GM21528 (cell line): ENCODE data around the gene FN1.
"Not testable (repeated sequence)": the region's sequence is repeated elsewhere in the genome, so short reads cannot be mapped to it uniquely, and the experiment has no call there.

Experiments
- ATAC-seq: cut with Tn5 transposase; IDR thresholded peaks from one replicate; pipeline ENCODE4 v1.9.1; 2021; ENCODE audit warnings: mild to moderate bottlenecking, moderate library complexity; ENCODE audit not compliant: unreplicated experiment, low FRiP score

Gene FN1

GRCh38 chr2:215409331-215410127 is 26.3 kb downstream of the FN1 start:
- no peak for ATAC-seq

DNA sequence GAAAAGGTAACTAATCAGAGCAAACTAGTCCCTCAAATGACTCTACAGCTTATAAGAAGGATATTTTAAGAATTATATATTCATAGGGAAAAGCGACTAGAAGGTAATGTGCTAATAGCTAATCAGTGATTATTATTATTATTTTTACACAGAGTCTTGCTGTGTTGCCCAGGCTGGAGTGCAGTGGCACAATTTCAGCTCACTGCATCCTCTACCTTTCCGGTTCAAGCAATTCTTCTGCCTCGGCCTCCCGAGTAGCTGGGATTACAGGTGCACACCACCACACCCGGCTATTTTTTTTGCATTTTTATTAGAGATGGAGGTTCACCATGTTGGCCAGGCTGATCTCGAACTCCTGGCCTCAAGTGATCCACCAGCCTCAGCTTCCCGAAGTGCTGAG is 27.4 kb downstream of the FN1 start:
- ATAC-seq = not testable (repeated sequence)

- no peak for ATAC-seq
Observed at GRCh38 chr2:215407590-215408264, 28.1 kb downstream of the FN1 start.

- no peak for ATAC-seq
Observed at GRCh38 chr2:215407061-215407460, 28.8 kb downstream of the FN1 start.

DNA sequence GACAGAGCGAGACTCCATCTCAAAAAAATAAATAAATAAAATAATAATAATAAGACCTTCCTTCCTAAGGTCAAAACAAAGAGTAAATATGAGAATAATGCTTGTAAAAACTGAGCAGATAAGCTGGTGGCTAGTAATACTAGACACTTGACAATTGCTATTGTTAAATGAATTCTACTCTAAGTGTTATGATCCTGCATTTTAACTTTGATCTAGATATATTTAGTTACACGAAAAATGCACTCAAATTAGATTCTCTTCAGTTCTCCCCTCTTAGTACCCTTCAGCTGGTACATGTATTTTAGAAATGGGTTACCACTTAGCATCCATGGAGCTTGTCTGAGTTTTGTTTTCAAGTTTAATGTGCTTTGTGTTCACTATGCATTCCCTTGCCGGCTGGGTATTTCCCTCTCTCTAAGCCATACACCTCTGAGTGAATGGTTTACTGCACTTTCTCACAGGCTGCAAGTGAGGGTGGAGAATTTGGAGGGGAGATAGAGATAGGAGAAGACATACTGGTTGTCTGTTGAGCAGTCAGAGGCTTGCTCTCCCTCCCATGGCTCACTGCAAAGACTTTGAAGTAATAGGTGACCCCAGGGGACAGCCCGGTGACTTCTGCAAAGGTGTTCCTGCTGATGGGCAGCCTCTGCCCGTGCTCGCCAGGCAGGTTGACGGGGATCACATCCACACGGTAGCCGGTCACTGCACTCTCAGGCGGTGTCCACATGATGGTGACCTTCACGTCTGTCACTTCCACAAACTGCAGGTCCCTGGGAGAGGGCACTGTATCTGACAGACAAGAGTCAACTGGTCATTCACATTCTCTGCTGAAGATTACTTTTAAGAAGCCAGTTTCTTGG is 29.9 kb downstream of the FN1 start:
- no peak for ATAC-seq

- no peak for ATAC-seq
Observed at GRCh38 chr2:215404348-215405012, 31.4 kb downstream of the FN1 start.

DNA sequence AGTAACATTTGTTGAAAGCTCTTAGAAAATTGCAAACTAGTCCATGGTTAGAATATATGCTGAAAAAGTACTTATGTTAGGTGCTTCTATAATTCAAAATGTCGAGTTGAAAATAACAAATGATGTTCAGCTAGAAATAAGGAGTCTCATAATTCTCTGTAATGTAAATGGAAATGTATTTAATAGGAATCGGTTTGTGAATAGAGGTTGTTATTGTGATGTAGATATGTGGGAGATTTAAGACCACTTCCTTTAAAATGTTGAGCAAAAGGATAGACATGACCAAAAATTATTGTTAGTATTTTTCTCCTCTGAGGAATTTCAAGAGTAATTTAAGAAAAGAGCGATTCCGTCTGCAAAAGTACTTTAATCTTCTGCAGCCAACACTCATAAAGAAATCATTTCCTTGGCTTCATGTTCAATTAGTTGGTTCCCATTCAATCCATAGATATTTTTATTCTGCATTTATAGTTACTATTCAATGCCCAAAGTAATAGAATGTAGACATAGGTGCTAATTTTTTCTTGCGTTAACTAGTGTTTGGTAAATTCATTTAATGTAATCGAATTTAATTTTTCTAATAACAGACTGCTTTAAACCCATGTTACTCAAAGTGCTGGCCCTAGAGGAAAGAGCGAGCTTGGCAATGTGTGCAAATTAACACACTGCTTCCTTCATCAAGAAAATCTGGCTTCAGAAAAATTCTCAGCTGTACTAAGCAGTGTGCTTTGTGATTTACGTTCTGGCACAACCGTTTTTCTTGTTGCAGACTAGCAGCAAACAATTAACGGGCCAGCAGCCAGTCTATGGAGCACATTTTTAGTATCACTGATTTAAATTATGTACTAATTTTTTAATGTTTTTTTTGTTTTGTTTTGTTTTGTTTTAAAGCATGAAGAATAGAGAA is 32.2 kb downstream of the FN1 start:
- no peak for ATAC-seq

GRCh38 chr2:215401896-215402379 is 33.9 kb downstream of the FN1 start:
- no peak for ATAC-seq

DNA sequence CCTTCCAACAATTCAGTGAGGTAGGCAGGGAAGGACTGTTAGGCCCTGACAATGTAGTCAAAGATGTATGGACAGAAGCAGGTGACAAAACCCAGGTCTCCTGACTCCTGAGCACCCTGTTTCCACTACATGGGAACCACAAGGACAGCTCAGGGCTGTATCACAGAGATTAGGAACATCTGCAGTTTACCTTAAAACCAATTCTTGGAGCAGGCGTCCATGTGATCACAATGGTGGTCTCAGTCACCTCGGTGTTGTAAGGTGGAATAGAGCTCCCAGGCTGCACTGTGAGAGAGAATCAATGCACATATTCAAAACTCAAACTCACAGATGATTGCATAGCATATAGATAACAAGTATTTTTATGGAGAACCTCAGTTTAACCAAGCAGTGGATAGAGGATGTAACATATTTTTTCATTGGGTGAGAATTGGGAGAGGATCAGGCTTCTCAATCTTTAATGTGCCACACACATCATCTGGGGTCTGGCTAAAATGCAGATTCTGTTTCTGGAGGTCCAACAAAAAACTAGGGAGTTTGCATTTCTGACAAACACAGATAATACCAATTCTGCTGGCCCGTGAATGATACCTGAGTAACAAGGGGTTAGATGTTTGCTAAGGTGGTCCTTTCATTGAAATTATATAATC is 36.7 kb downstream of the FN1 start:
- no peak for ATAC-seq

- no peak for ATAC-seq
Observed at GRCh38 chr2:215397632-215398341, 38.1 kb downstream of the FN1 start.

- ATAC-seq = no peak
Observed at GRCh38 chr2:215396595-215397313, 39.1 kb downstream of the FN1 start.

DNA sequence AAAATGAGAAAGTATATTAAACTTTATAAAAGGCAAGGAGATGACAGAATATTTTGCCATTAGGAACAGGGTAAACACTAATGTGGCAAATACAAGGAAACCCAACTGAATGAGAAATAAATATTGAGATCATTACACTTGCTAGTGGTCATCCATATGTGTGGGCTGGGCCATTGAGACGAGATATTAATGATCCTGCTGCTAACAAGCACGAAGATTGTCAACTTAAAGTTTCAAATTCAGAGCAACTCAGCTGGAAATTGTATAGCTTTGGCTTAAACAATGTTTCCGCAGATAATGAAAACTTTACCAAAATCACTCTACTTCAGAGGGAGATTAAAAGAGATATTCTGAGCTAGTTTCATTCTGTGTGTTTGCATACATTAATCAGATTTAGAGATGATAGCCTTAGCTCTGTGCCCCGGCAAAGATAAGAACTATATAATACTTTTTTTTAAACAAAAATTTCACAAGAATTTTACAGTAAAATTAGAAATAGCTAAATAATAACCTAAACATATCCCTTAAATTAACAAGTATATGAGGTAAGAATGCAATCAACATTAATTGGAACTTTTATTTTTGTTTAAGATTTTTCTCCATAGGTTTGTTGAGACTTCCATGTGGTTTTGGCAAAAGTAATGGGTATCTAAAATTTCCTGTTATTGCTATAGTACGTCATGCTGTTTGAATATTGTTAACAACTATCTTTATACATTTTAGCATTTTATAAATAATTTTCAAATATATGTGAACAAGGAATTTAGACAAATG is 40.0 kb downstream of the FN1 start:
- no peak for ATAC-seq

DNA sequence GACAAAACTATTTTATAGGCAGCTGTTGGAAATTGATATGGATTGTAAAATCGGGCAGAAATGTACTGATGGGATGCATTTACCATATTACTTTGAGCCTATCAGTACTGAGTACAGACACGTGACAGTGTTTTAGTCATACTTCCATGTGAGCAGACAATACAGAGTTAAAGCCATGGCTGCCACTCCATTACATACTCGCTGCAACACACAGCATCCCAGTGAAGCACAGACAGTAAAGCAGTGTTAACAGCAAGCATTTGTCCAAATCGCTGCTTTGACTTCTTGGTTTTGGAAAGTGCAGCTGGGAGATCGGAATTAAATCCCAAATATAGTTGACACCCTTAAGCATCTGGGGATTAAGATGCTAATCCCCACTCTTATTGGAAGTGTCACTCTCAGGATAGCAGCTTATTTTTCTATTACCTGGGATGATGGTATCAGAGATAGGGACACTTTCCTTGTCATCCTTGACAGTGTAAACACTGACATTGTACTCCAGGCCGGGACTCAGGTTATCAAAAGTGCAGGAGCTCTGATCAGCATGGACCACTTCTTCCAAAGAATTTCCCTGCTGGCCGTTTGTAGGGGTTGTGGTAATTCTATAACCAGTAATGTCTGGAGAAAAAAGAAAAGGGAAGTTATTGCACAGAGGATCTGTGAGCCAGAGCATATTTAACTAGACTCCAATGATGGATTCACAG is 41.6 kb downstream of the FN1 start:
- no peak for ATAC-seq

- ATAC-seq = no peak
Observed at GRCh38 chr2:215392687-215393270, 43.1 kb downstream of the FN1 start.

DNA sequence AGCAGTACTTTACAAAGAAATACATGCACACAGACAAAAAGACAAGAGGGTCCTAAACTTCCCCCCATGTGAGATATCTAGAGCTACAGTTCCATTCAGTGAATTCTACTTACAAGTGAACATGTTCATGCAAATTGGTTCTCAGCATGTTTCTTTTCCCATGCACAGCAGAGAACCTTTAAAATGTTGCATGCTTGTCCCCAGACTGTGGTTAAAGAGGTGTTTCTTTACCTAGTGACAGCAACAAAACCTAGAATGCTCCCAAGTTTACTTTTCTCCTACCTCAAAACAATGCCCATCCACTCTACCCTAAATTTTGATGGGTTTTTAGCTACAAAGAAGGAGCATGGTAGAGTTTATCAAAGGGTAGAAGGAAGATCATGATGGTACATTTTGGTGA is 43.7 kb downstream of the FN1 start:
- ATAC-seq = no peak

GRCh38 chr2:215391531-215391930 is 44.3 kb downstream of the FN1 start:
- no peak for ATAC-seq
